ENCODE results near the gene SLC6A3.

The SLC6A3 gene

GRCh38 chr5:1346627-1347440 lies 98.4 kb downstream of the SLC6A3 start:
- TF ChIP-seq LEF1 (IDR thresholded peaks at IDR 0.05; ENCODE audit: borderline replicate concordance) = no peak
- no peak for TF ChIP-seq ZNF384 (IDR thresholded peaks at IDR 0.05)
- TF ChIP-seq ELF4 (IDR thresholded peaks at IDR 0.05) = no peak
- TF ChIP-seq FOXK2 (IDR thresholded peaks at IDR 0.05) = no peak
- no peak for TF ChIP-seq CTBP1 (IDR thresholded peaks at IDR 0.05; ENCODE audit: borderline replicate concordance)
- no peak for TF ChIP-seq NFRKB (IDR thresholded peaks at IDR 0.05)
- TF ChIP-seq L3MBTL2 (conservative IDR thresholded peaks at IDR 0.05) = no peak
- TF ChIP-seq SP1 (IDR thresholded peaks at IDR 0.05) = no peak
- no peak for TF ChIP-seq SUZ12 (IDR thresholded peaks at IDR 0.05)
- TF ChIP-seq TARDBP (IDR thresholded peaks at IDR 0.05) = no peak
- no peak for TF ChIP-seq ARNT (IDR thresholded peaks at IDR 0.05)
- no peak for TF ChIP-seq FOXM1 (IDR thresholded peaks at IDR 0.05; ENCODE audit: borderline replicate concordance)
- no peak for TF ChIP-seq HDGF (IDR thresholded peaks at IDR 0.05; ENCODE audit: borderline replicate concordance)
- no peak for TF ChIP-seq PKNOX1 (IDR thresholded peaks at IDR 0.05)
- TF ChIP-seq BHLHE40 (IDR thresholded peaks at IDR 0.05; ENCODE audit: borderline replicate concordance) = no peak
- TF ChIP-seq FOXA1 (IDR thresholded peaks at IDR 0.05) = no peak
- POLR2A ChIA-PET = interaction anchor here (1.5 to 4.3 kb wide), 4 partner anchors 8 to 19 kb away, joined by 4 to 26 read pairs (median 9); no protein-coding TSS in a partner anchor
- DNase-seq (ENCODE audit: extremely low spot score) = no peak
- CTCF ChIA-PET = no interaction called here

- ChIA-PET POLR2A (interaction anchor here (1.5 to 4.3 kb wide), 5 partner anchors 9 to 39 kb away, joined by 4 to 26 read pairs (median 7); no protein-coding TSS in a partner anchor), CTCF (no interaction called here)
- TF ChIP-seq NFRKB (IDR thresholded peaks at IDR 0.05) = no peak
- no peak for TF ChIP-seq FOXA1 (IDR thresholded peaks at IDR 0.05)
- no peak for TF ChIP-seq TARDBP (IDR thresholded peaks at IDR 0.05)
- no peak for TF ChIP-seq FOXK2 (IDR thresholded peaks at IDR 0.05)
- TF ChIP-seq L3MBTL2 (conservative IDR thresholded peaks at IDR 0.05) = no peak
- no peak for TF ChIP-seq FOXM1 (IDR thresholded peaks at IDR 0.05; ENCODE audit: borderline replicate concordance)
- no peak for TF ChIP-seq BHLHE40 (IDR thresholded peaks at IDR 0.05; ENCODE audit: borderline replicate concordance)
- no peak for TF ChIP-seq HDGF (IDR thresholded peaks at IDR 0.05; ENCODE audit: borderline replicate concordance)
- TF ChIP-seq ZNF384 (IDR thresholded peaks at IDR 0.05) = no peak
- no peak for TF ChIP-seq CTBP1 (IDR thresholded peaks at IDR 0.05; ENCODE audit: borderline replicate concordance)
- no peak for TF ChIP-seq ARNT (IDR thresholded peaks at IDR 0.05)
- no peak for TF ChIP-seq ELF4 (IDR thresholded peaks at IDR 0.05)
- no peak for TF ChIP-seq SP1 (IDR thresholded peaks at IDR 0.05)
- TF ChIP-seq PKNOX1 (IDR thresholded peaks at IDR 0.05) = no peak
- no peak for TF ChIP-seq LEF1 (IDR thresholded peaks at IDR 0.05; ENCODE audit: borderline replicate concordance)
- no peak for DNase-seq (ENCODE audit: extremely low spot score)
Observed at GRCh38 chr5:1345876-1346626, 99.2 kb downstream of the SLC6A3 start.

- ChIA-PET CTCF (no interaction called here), POLR2A (interaction anchor here (1.0 to 4.3 kb wide), 6 partner anchors 10 to 308 kb away, joined by 3 to 26 read pairs (median 6); no protein-coding TSS in a partner anchor)
- TF ChIP-seq HDGF (IDR thresholded peaks at IDR 0.05; ENCODE audit: borderline replicate concordance) = no peak
- TF ChIP-seq L3MBTL2 (conservative IDR thresholded peaks at IDR 0.05) = peak; percentile 54; the same call in 1 of the 2 replicates
- TF ChIP-seq ZNF384 (IDR thresholded peaks at IDR 0.05) = no peak
- DNase-seq (ENCODE audit: extremely low spot score) = peak; percentile 97
Observed at GRCh38 chr5:1344975-1345838, 100.0 kb downstream of the SLC6A3 start, which contains the start of gene CLPTM1L. Gene CLPTM1L (minus strand): TSS chr5:1345099. CDS start chr5:1344841, 258 bp downstream.

- peak; percentile 27; the same call in 1 of the 2 replicates for TF ChIP-seq L3MBTL2 (conservative IDR thresholded peaks at IDR 0.05)
- TF ChIP-seq CTBP1 (IDR thresholded peaks at IDR 0.05; ENCODE audit: borderline replicate concordance) = no peak
- POLR2A ChIA-PET = interaction anchor here (0.8 to 4.3 kb wide), 7 partner anchors 9 to 309 kb away, joined by 3 to 26 read pairs (median 5); no protein-coding TSS in a partner anchor
- CTCF ChIA-PET = no interaction called here
- peak; percentile 38 for DNase-seq (ENCODE audit: extremely low spot score)
Observed at GRCh38 chr5:1343931-1344901, 101.0 kb downstream of the SLC6A3 start.

- TF ChIP-seq SUZ12 (IDR thresholded peaks at IDR 0.05) = no peak
- no peak for TF ChIP-seq TARDBP (IDR thresholded peaks at IDR 0.05)
- TF ChIP-seq CTBP1 (IDR thresholded peaks at IDR 0.05; ENCODE audit: borderline replicate concordance) = no peak
- TF ChIP-seq FOXM1 (IDR thresholded peaks at IDR 0.05; ENCODE audit: borderline replicate concordance) = no peak
- no peak for TF ChIP-seq HDGF (IDR thresholded peaks at IDR 0.05; ENCODE audit: borderline replicate concordance)
- no peak for TF ChIP-seq FOXK2 (IDR thresholded peaks at IDR 0.05)
- no peak for TF ChIP-seq BHLHE40 (IDR thresholded peaks at IDR 0.05; ENCODE audit: borderline replicate concordance)
- TF ChIP-seq SP1 (IDR thresholded peaks at IDR 0.05) = no peak
- no peak for TF ChIP-seq ELF4 (IDR thresholded peaks at IDR 0.05)
- ChIA-PET POLR2A (interaction anchor here (0.8 kb wide), 1 partner anchor 291 kb away, joined by 4 read pairs; no protein-coding TSS in a partner anchor), CTCF (interaction anchor here (0.7 kb wide), 1 partner anchor 310 kb away, joined by 3 read pairs; no protein-coding TSS in a partner anchor)
- DNase-seq (ENCODE audit: extremely low spot score) = no peak
Observed at GRCh38 chr5:1343315-1343751, 101.9 kb downstream of the SLC6A3 start.

All from HEK293T (cell line).